BLaER1 treated with 17β-estradiol and CSF1 and Interleukin-3, amounts not matched to agents 10 nM and 100 nM (cell line): ENCODE measurements around the gene GABBR1.

Source experiments
- H3K27ac ChIP-seq, 11 experiments: shearing (Covaris generic); formaldehyde crosslinking; 2 replicates each; pipeline ENCODE4 v1.8.1; 2022
- H3K27me3 ChIP-seq, 11 experiments: shearing (Covaris generic); formaldehyde crosslinking; 2 replicates each; pipeline ENCODE4 v1.8.1; 2022
- H3K36me3 ChIP-seq, 11 experiments: shearing (Covaris generic); formaldehyde crosslinking; 2 replicates each; pipeline ENCODE4 v1.8.1; 2022
- H3K4me1 ChIP-seq, 10 experiments: shearing (Covaris generic); formaldehyde crosslinking; 2 replicates each; pipeline ENCODE4 v1.8.1; 2022
- H3K4me2 ChIP-seq, 11 experiments: shearing (Covaris generic); formaldehyde crosslinking; 2 replicates each; pipeline ENCODE4 v1.8.1; 2022
- H3K4me3 ChIP-seq, 10 experiments: shearing (Covaris generic); formaldehyde crosslinking; 2 replicates each; pipeline ENCODE4 v1.8.1; 2022
- H3K9ac ChIP-seq, 11 experiments: shearing (Covaris generic); formaldehyde crosslinking; 2 replicates each; pipeline ENCODE4 v1.8.1; 2022
- H3K9me3 ChIP-seq, 11 experiments: shearing (Covaris generic); formaldehyde crosslinking; replicated peaks in 1 of 11; 2 replicates each; pipeline ENCODE4 v1.8.1; 2022
- H4K20me1 ChIP-seq, 11 experiments: shearing (Covaris generic); formaldehyde crosslinking; 2 replicates each; pipeline ENCODE4 v1.8.1; 2022
- Cebpa-rat ChIP-seq, 11 experiments: shearing (Covaris generic); IDR thresholded peaks; 2 replicates each; pipeline ENCODE4 v1.8.1; 2022

GABBR1 gene

DNA sequence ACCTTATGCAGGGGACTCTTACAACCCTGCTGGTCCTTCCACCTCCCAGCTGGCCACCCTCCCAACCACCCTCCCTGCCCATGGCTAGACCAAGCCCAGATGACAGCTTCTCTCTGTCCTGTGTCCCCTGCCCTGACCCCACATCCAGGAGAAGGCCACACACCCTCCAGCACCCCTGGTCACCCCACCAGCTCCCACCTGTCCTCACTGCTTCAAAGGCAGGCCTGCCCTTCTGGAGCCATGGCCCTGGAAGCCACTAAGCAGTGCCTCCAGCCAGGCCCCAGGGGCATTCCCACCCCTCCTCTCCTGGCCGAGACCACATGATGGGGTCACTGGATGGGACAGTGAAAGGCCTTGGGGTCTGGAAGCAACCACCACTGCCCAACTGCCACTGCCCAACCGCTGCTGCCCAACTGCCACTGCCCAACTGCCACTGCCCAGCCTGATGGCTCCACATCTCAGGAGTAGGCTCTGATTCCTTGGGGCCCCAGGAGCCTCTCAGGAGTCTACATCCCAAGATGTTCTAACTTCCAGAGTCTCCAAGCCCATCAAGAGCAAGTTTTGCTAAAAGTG, 103.9 kb downstream of the GABBR1 start:
- Histone ChIP-seq H3K27ac (no peak overlapping the region), H4K20me1 (no peaks in the 10 kb centered on the region), H3K9me3 (no peaks in the 10 kb centered on the region; a peak in 1 of 22 replicates), H3K27me3 (no peaks in the 10 kb centered on the region), H3K36me3 (no peaks in the 10 kb centered on the region), H3K4me2 (no peak overlapping the region), H3K4me3 (no peak overlapping the region), H3K9ac (no peak overlapping the region), H3K4me1 (no peaks in the 10 kb centered on the region)
- no peak for TF ChIP-seq Cebpa-rat (IDR thresholded peaks at IDR 0.05)

DNA sequence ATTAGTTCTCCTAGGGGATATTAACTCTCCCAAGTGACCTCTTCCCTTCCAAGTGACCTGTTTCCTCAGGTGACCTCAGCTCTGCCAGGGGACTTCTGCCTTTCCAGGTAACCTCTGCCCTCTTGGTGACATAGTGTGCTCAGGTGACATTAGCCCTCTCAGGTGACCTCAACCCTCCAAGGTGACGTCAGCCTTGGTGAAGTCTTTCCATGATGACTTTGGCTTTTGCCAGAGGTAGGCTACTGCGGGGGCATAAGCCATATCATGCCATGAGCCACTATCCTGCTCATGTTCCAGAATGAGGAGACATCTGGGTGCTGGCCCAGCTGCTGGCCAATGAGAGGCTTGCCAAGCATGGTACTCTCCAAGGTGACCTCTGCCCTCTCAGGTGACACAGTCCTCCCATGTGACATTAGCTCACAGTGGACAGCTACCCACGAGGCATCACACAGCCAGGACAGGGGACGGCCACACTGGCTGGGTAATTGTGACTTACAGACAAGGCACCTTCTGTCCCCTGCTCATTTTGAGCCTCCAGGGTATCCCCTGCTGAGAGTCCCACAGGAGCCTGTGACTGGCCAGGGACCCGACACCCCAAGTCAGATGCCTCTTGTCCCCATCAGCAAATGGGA, 104.6 kb downstream of the GABBR1 start:
- Histone ChIP-seq H3K27me3 (no peaks in the 10 kb centered on the region), H3K9me3 (peaks cover 2 to 3% (median 3%) of the 10 kb centered on the region in 11 experiments; a peak in 21 of 22 replicates), H4K20me1 (no peaks in the 10 kb centered on the region), H3K4me1 (no peaks in the 10 kb centered on the region), H3K9ac (no peak overlapping the region), H3K27ac (no peak overlapping the region), H3K36me3 (no peaks in the 10 kb centered on the region), H3K4me3 (no peak overlapping the region), H3K4me2 (no peak overlapping the region)
- no peak for TF ChIP-seq Cebpa-rat (IDR thresholded peaks at IDR 0.05)

DNA sequence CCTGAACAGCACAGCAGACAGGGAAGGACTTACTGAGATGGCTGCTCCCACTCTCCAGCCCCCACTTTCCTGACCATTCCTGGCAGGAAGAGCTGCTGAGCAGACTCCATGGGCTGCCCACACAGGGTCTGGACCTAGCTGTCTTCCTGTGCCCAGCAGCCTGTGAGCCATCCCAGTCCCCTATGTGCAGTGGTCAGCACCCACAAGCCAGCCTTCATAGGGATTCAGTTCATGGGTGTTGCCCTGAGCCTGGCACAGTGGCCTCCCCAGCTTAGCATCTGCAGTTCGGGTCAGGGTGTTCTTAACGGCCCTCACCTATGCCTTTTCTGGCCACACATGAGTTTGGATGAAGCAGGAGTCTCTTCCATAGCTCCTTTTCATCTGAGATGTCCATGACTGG, 105.4 kb downstream of the GABBR1 start:
- H3K27me3 ChIP-seq, result no peaks in the 10 kb centered on the region
- H3K27ac ChIP-seq, result no peak overlapping the region
- no peak overlapping the region for H3K4me2 ChIP-seq
- TF ChIP-seq Cebpa-rat (IDR thresholded peaks at IDR 0.05), result no peak
- H4K20me1 ChIP-seq, result no peaks in the 10 kb centered on the region
- H3K9ac ChIP-seq, result no peak overlapping the region
- no peaks in the 10 kb centered on the region for H3K4me1 ChIP-seq
- H3K9me3 ChIP-seq, result peaks cover 5 to 12% (median 10%) of the 10 kb centered on the region in 11 experiments; a peak in 21 of 22 replicates
- no peaks in the 10 kb centered on the region for H3K36me3 ChIP-seq
- H3K4me3 ChIP-seq, result no peak overlapping the region

DNA sequence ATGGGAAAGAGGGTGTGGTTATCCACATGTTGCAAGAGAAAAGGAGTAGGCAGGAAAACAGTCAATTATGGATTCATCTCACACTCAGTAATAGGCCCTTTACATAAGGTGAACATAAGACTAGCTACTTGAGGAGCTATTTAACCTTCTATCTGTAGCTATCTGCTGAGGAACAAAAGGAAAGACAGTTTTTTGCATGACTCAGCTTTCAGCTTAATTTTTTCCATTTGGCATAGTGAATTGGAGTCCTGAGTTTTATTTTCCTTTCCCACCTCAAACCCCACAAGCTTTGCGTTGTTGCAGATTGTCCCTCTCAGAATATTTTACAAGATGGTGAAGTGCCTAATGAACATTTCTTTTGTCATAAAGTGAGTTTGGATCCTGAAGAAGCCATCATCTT, 105.9 kb downstream of the GABBR1 start:
- H3K9me3 ChIP-seq, result peaks cover 5 to 16% (median 12%) of the 10 kb centered on the region in 11 experiments; a peak in 21 of 22 replicates
- H3K27me3 ChIP-seq, result no peaks in the 10 kb centered on the region
- H4K20me1 ChIP-seq, result no peaks in the 10 kb centered on the region
- no peak overlapping the region for H3K9ac ChIP-seq
- no peak overlapping the region for H3K27ac ChIP-seq
- no peak overlapping the region for H3K4me3 ChIP-seq
- TF ChIP-seq Cebpa-rat (IDR thresholded peaks at IDR 0.05), result no peak
- no peaks in the 10 kb centered on the region for H3K36me3 ChIP-seq
- no peaks in the 10 kb centered on the region for H3K4me1 ChIP-seq
- H3K4me2 ChIP-seq, result no peak overlapping the region

DNA sequence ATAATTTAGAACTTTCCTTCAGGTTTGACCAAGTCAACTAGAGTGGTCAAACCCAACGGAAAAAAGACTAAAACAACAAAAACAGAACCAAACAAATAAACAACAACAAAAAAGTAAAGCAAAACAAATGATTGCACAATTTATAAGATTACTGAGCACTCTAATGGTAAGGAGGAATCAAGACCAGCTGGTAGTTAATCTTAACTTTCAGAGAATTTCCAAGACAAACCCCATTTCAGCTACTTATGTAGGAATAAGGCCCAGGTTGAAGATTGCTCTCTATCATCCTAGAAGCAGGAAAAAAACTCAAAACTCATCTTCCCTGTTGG, 107.7 kb downstream of the GABBR1 start:
- no peak overlapping the region for H3K27ac ChIP-seq
- no peaks in the 10 kb centered on the region for H3K4me1 ChIP-seq
- TF ChIP-seq Cebpa-rat (IDR thresholded peaks at IDR 0.05), result no peak
- H3K9me3 ChIP-seq, result peaks cover 5 to 17% (median 12%) of the 10 kb centered on the region in 11 experiments; a peak in 21 of 22 replicates
- no peak overlapping the region for H3K4me2 ChIP-seq
- no peaks in the 10 kb centered on the region for H3K27me3 ChIP-seq
- H3K4me3 ChIP-seq, result no peak overlapping the region
- no peaks in the 10 kb centered on the region for H4K20me1 ChIP-seq
- no peak overlapping the region for H3K9ac ChIP-seq
- no peaks in the 10 kb centered on the region for H3K36me3 ChIP-seq

DNA sequence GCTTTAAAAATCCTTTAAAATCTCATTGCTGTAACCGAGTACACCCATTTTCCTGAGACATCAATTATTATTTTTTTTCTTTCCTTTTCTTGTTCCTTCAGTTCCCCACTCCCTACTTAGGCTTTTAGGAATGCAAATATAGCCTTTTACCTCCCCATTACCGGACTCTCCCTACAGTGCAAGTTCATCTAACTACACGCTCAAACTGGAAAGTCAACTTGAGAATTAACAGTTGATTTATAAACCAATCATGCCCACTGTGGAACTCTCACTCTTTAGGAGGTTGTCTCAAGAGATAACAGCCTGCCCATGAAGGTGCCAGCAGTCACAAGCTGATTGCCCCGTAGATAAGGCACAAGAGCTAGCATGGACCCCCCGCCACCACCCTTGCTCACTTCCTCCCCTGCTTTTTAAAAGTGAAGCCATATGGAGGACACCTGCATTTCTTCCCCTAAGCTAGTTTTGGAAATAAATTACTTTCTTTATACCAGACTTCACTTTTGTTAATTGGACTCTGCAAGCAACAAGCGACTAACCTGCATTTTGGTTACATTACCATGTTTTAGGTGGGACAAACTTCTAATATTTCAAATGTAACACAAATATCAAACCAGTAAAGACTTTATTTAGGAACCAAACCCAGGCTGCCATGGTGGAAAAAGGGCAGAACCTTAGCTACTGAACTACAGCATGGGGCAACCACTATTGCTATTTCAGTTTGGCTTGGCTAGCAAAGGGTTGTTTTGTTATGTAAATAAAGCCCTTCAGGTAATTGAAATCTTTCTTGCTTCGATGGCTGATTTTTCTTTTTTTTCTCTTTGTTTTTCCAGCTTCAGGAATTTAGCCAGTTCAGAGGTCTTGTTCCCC, 108.3 kb downstream of the GABBR1 start:
- Histone ChIP-seq H4K20me1 (no peaks in the 10 kb centered on the region), H3K4me2 (no peak overlapping the region), H3K36me3 (no peaks in the 10 kb centered on the region), H3K27ac (no peak overlapping the region), H3K27me3 (no peaks in the 10 kb centered on the region), H3K4me3 (no peak overlapping the region), H3K4me1 (no peaks in the 10 kb centered on the region), H3K9ac (no peak overlapping the region), H3K9me3 (peaks cover 5 to 17% (median 12%) of the 10 kb centered on the region in 11 experiments; a peak in 21 of 22 replicates)
- no peak for TF ChIP-seq Cebpa-rat (IDR thresholded peaks at IDR 0.05)

DNA sequence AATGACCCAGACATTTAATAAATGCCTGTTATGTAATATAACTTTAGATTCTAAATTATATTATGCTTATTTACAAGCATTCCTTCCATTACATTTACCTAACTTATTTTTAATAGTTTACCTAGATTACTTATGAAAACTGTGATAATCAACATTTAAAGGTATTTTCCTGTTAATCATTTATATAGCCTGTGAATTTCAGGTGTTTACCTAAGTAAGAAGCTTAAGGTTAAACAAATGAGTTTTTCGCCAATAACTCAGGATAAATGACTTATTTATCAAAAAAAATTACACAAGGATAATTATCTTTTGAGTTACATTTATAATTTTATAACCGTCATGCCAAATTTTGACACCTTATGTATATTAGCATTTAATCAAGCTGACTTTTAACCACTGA, 108.9 kb downstream of the GABBR1 start:
- H4K20me1 ChIP-seq, result no peaks in the 10 kb centered on the region
- peaks cover 5 to 17% (median 12%) of the 10 kb centered on the region in 11 experiments; a peak in 21 of 22 replicates for H3K9me3 ChIP-seq
- no peak overlapping the region for H3K4me3 ChIP-seq
- no peak for TF ChIP-seq Cebpa-rat (IDR thresholded peaks at IDR 0.05)
- H3K27ac ChIP-seq, result no peak overlapping the region
- no peaks in the 10 kb centered on the region for H3K27me3 ChIP-seq
- no peak overlapping the region for H3K9ac ChIP-seq
- no peaks in the 10 kb centered on the region for H3K4me1 ChIP-seq
- H3K4me2 ChIP-seq, result no peak overlapping the region
- H3K36me3 ChIP-seq, result no peaks in the 10 kb centered on the region

DNA sequence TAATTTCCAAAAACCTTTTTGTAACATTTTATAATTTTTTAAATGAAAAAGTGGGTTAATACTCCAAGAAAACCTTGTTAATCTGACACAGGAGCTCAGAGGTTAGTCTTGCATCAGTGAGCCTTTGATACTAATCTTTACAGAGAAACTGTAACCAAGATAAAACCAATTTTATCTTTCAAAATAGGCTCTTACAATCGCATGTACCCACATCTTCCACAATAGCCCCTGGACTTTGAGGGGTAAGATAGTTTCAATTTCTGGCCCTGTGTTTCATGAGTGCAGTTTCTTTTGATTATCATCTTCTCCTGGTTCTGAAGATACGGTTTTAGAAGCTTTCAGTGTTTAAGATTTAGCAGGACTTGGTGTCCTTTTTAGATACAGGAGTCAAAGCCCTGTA, 110.8 kb downstream of the GABBR1 start:
- no peak for TF ChIP-seq Cebpa-rat (IDR thresholded peaks at IDR 0.05)
- Histone ChIP-seq H3K4me1 (peaks cover 0 to under 1% (median 0%) of the 10 kb centered on the region in 10 experiments; a peak in 1 of 20 replicates), H3K9ac (no peak overlapping the region), H3K36me3 (no peaks in the 10 kb centered on the region), H3K4me3 (no peak overlapping the region), H3K27ac (no peak overlapping the region), H3K27me3 (no peaks in the 10 kb centered on the region), H4K20me1 (no peaks in the 10 kb centered on the region), H3K4me2 (no peak overlapping the region), H3K9me3 (peaks cover 5 to 17% (median 12%) of the 10 kb centered on the region in 11 experiments; a peak in 21 of 22 replicates)

DNA sequence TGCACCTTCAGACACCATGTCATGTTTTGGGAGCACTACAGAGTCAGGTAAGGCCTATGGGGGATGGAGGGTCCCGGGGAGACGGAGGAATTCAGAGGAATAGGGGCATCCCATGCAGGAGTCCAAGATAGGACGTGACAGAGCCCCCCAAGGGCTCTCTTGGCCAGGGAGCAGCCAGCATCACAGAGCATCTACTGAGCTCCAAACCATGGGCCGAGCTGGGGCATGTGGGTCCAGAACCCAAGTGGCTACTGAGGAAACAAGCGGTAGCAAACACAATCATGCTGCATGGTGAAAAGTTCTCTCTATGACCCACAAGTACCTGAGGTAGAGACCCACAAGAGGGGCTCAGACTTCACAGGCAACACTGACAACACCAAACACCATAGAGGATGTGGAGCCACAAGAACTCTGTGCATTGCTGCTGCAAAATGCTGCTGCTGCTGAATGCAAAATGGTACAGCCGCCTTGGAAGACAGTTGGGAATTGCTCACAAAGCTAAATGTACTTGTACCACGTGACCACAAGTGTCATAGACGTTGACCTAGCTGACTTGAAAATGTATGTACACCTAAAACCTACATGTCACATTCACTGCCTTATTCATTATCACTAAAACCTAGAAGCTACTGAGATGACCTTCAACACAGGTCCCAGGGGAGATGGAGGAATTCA, 111.8 kb downstream of the GABBR1 start:
- Histone ChIP-seq H3K36me3 (no peaks in the 10 kb centered on the region), H3K4me3 (no peak overlapping the region), H4K20me1 (no peaks in the 10 kb centered on the region), H3K27me3 (no peaks in the 10 kb centered on the region), H3K27ac (no peak overlapping the region), H3K9ac (no peak overlapping the region), H3K4me2 (no peak overlapping the region), H3K9me3 (peaks cover 5 to 17% (median 13%) of the 10 kb centered on the region in 11 experiments; a peak in 21 of 22 replicates), H3K4me1 (peaks cover 0 to 11% (median 5%) of the 10 kb centered on the region in 10 experiments; a peak in 12 of 20 replicates)
- TF ChIP-seq Cebpa-rat (IDR thresholded peaks at IDR 0.05), result no peak
